Uterus (tissue), 4 donors: ENCODE data around the gene LRP11. TPM values are rescaled to one million over a fixed set of nuclear protein-coding genes. Genes with fewer than 3 reads are reported as not detected.

Experiments
- DNase-seq, 2 donors: peaks; one replicate each; pipeline ENCODE4 v3.0.0-alpha.2; 2019 to 2020
- H3K27ac ChIP-seq, 2 donors: fragments of 200-600 bp; sonication (generic); 1 replicate in 1 of 2; 2 replicates in 1 of 2; pipeline ENCODE4 v1.5.1; 2016 to 2018
- H3K27me3 ChIP-seq, 2 donors: fragments of 200-600 bp; sonication (generic); one replicate each; pipeline ENCODE4 v1.5.1; 2018 to 2019; ENCODE audit warnings: control low read depth in 1 of 2
- H3K36me3 ChIP-seq, 2 donors: fragments of 200-600 bp; sonication (generic); one replicate each; pipeline ENCODE4 v1.5.1; 2019; ENCODE audit warnings: control low read depth in 1 of 2
- H3K4me1 ChIP-seq, 2 donors: fragments of 200-600 bp; sonication (generic); one replicate each; pipeline ENCODE4 v1.5.1; 2018 to 2019; ENCODE audit warnings: control low read depth in 1 of 2
- H3K4me3 ChIP-seq, 2 donors: fragments of 200-600 bp; sonication (generic); 1 replicate in 1 of 2; 2 replicates in 1 of 2; pipeline ENCODE4 v1.5.1; 2018 to 2019; ENCODE audit warnings: mild to moderate bottlenecking in 1 of 2
- H3K9me3 ChIP-seq, 2 donors: fragments of 200-600 bp; sonication (generic); one replicate each; pipeline ENCODE4 v1.5.1; 2019; ENCODE audit warnings: control low read depth in 1 of 2
- CTCF ChIP-seq, 4 experiments: fragments of 200-600 bp in 2 of 4; fragments of 450-650 bp in 2 of 4; sonication (generic) in 2 of 4; IDR thresholded peaks; one replicate each; pipeline ENCODE4 v1.5.1; 2016 to 2019; ENCODE audit warnings: antibody characterized with exemption in 4 of 4, mild to moderate bottlenecking in 2 of 4, moderate library complexity in 1 of 4
- POLR2A ChIP-seq, 2 donors: fragments of 450-650 bp; IDR thresholded peaks; one replicate each; pipeline ENCODE4 v1.6.1; 2016; ENCODE audit warnings: antibody characterized with exemption in 2 of 2, mild to moderate bottlenecking in 1 of 2, moderate library complexity in 1 of 2
- intact Hi-C: fragments of 100-400 bp; cut with DNase I; formaldehyde crosslinking; loops from one replicate; pipeline ENCODE4 v1.15.1; 2023; ENCODE audit warnings: low total_unique reads
- total RNA-seq, 4 donors: library from RNA; depleted of rRNA in 3 of 4; stranded (reverse); fragments of >200 nt in 3 of 4; gene quantifications; one replicate each; pipeline versions ENCODE4 v1.1.0 to v1.2.4, GENCODE V29; 2014 to 2023
- donor health status: DM: yes; HTN: yes; CAD: no.

The LRP11 gene
- total RNA-seq, 4 donors from 2014 or later, result 22.0 to 61.7 (median 29.8) TPM

GRCh38 chr6:149888093-149888492 lies 23.9 kb upstream of the LRP11 start:
- intact Hi-C loops, result no loop called here
- Histone ChIP-seq H3K4me3 (no peak overlapping the region), H3K4me1 (no peaks in the 10 kb centered on the region), H3K27me3 (no peaks in the 10 kb centered on the region), H3K9me3 (no peaks in the 10 kb centered on the region), H3K36me3 (no peaks in the 10 kb centered on the region), H3K27ac (no peak overlapping the region)
- TF ChIP-seq POLR2A (IDR thresholded peaks at IDR 0.05) (no peak), CTCF (IDR thresholded peaks at IDR 0.05) (no peak)
- DNase-seq, result no peak

- no peak overlapping the region for H3K27ac ChIP-seq
- no peak for TF ChIP-seq CTCF (IDR thresholded peaks at IDR 0.05)
- no peak for TF ChIP-seq POLR2A (IDR thresholded peaks at IDR 0.05)
- H3K4me3 ChIP-seq, result no peak overlapping the region
- H3K36me3 ChIP-seq, result no peaks in the 10 kb centered on the region
- H3K9me3 ChIP-seq, result no peaks in the 10 kb centered on the region
- intact Hi-C loops, result no loop called here
- DNase-seq, result no peak
- H3K4me1 ChIP-seq, result no peaks in the 10 kb centered on the region
- no peaks in the 10 kb centered on the region for H3K27me3 ChIP-seq
Measured at GRCh38 chr6:149887343-149887742, 23.2 kb upstream of the LRP11 start.

GRCh38 chr6:149885888-149886287 lies 21.7 kb upstream of the LRP11 start:
- Histone ChIP-seq H3K36me3 (no peaks in the 10 kb centered on the region), H3K4me1 (no peaks in the 10 kb centered on the region), H3K27me3 (no peaks in the 10 kb centered on the region), H3K4me3 (no peak overlapping the region), H3K9me3 (no peaks in the 10 kb centered on the region), H3K27ac (no peak overlapping the region)
- intact Hi-C loops, result no loop called here
- TF ChIP-seq CTCF (IDR thresholded peaks at IDR 0.05) (no peak), POLR2A (IDR thresholded peaks at IDR 0.05) (no peak)
- DNase-seq, result no peak

- no peaks in the 10 kb centered on the region for H3K36me3 ChIP-seq
- TF ChIP-seq CTCF (IDR thresholded peaks at IDR 0.05) (no peak), POLR2A (IDR thresholded peaks at IDR 0.05) (no peak)
- no peaks in the 10 kb centered on the region for H3K4me1 ChIP-seq
- intact Hi-C loops, result no loop called here
- no peak overlapping the region for H3K27ac ChIP-seq
- DNase-seq, result no peak
- H3K4me3 ChIP-seq, result no peak overlapping the region
- H3K27me3 ChIP-seq, result no peaks in the 10 kb centered on the region
- no peaks in the 10 kb centered on the region for H3K9me3 ChIP-seq
Measured at GRCh38 chr6:149884617-149885016, 20.5 kb upstream of the LRP11 start.

- no peaks in the 10 kb centered on the region for H3K27me3 ChIP-seq
Measured at GRCh38 chr6:149884215-149884614, 20.1 kb upstream of the LRP11 start.

More at GRCh38 chr6:149884215-149884614, 20.1 kb upstream of the LRP11 start:
- Histone ChIP-seq H3K4me1 (no peaks in the 10 kb centered on the region), H3K27ac (no peak overlapping the region), H3K4me3 (no peak overlapping the region), H3K36me3 (no peaks in the 10 kb centered on the region), H3K9me3 (no peaks in the 10 kb centered on the region)
- intact Hi-C loops, result no loop called here
- TF ChIP-seq CTCF (IDR thresholded peaks at IDR 0.05), result no peak
- TF ChIP-seq POLR2A (IDR thresholded peaks at IDR 0.05), result no peak
- DNase-seq, result peak in 1 of 2 donors; percentile 36
